Measurements from ENCODE around the gene ITIH3.
A peak's percentile ranks its signal among the peaks of the same experiment; 100 is the strongest.

The ITIH3 gene

GRCh38 chr3:52794612-52795099, at the start of gene ITIH3:
ITIH3 (plus strand) TSS chr3:52794796; CDS start chr3:52794804, 8 bp downstream.
- Mint-ChIP-seq H3K4me1 (ENCODE audit: low read depth) (no peaks in the 10 kb centered on the region), H3K27ac (no peak within 1 kb of the TSS), H3K4me3 (no peak within 1 kb of the TSS), H3K27me3 (peaks cover 1% of the 10 kb centered on the region), H3K9me3 (ENCODE audit: low read depth) (no peaks in the 10 kb centered on the region), H3K36me3 (no peaks in the 10 kb centered on the region)

- Mint-ChIP-seq H3K9me3 (ENCODE audit: low read depth) (no peaks in the 10 kb centered on the region), H3K4me1 (ENCODE audit: low read depth) (no peaks in the 10 kb centered on the region), H3K4me3 (no peak overlapping the region), H3K36me3 (peaks cover 14% of the 10 kb centered on the region), H3K27me3 (no peaks in the 10 kb centered on the region), H3K27ac (no peak overlapping the region)
These were observed 42.4 kb upstream of the ITIH3 start for GRCh38 chr3:52752045-52752660.

- Mint-ChIP-seq H3K4me3 (no peak overlapping the region), H3K27me3 (no peaks in the 10 kb centered on the region), H3K36me3 (peaks cover 8% of the 10 kb centered on the region), H3K27ac (no peak overlapping the region), H3K9me3 (ENCODE audit: low read depth) (no peaks in the 10 kb centered on the region), H3K4me1 (ENCODE audit: low read depth) (no peaks in the 10 kb centered on the region)
These were observed 40.2 kb upstream of the ITIH3 start for GRCh38 chr3:52754373-52754772.

GRCh38 chr3:52756141-52756540, 38.5 kb upstream of the ITIH3 start:
- no peak overlapping the region for H3K4me3 Mint-ChIP-seq
- peaks cover 12% of the 10 kb centered on the region for H3K36me3 Mint-ChIP-seq
- H3K27me3 Mint-ChIP-seq: no peaks in the 10 kb centered on the region
- H3K4me1 Mint-ChIP-seq (ENCODE audit: low read depth): no peaks in the 10 kb centered on the region
- H3K27ac Mint-ChIP-seq: no peak overlapping the region
- H3K9me3 Mint-ChIP-seq (ENCODE audit: low read depth): no peaks in the 10 kb centered on the region

- peaks cover 4% of the 10 kb centered on the region for H3K36me3 Mint-ChIP-seq
- H3K9me3 Mint-ChIP-seq (ENCODE audit: low read depth): no peaks in the 10 kb centered on the region
- H3K27ac Mint-ChIP-seq: peak overlapping the region; percentile 22
- no peaks in the 10 kb centered on the region for H3K27me3 Mint-ChIP-seq
- peaks cover under 1% of the 10 kb centered on the region for H3K4me1 Mint-ChIP-seq (ENCODE audit: low read depth)
- H3K4me3 Mint-ChIP-seq: no peak overlapping the region
These were observed 31.1 kb upstream of the ITIH3 start for GRCh38 chr3:52763466-52763865.

- no peaks in the 10 kb centered on the region for H3K36me3 Mint-ChIP-seq
These were observed 24.7 kb upstream of the ITIH3 start for GRCh38 chr3:52769786-52770455.

GRCh38 chr3:52770496-52771333, 23.9 kb upstream of the ITIH3 start, which contains the start of gene NEK4:
NEK4 (minus strand) TSS chr3:52770940; CDS start chr3:52770746, 194 bp downstream.
- H3K4me3 Mint-ChIP-seq: peak within 1 kb of the TSS; percentile 98
- H3K9me3 Mint-ChIP-seq (ENCODE audit: low read depth): no peaks in the 10 kb centered on the region
- no peaks in the 10 kb centered on the region for H3K36me3 Mint-ChIP-seq
- H3K27ac Mint-ChIP-seq: peak within 1 kb of the TSS; percentile 96
- no peaks in the 10 kb centered on the region for H3K27me3 Mint-ChIP-seq
- H3K4me1 Mint-ChIP-seq (ENCODE audit: low read depth): peaks cover 20% of the 10 kb centered on the region

More at GRCh38 chr3:52769786-52770455, 24.7 kb upstream of the ITIH3 start:
- H3K4me3 Mint-ChIP-seq: peak overlapping the region; percentile 98
- no peaks in the 10 kb centered on the region for H3K9me3 Mint-ChIP-seq (ENCODE audit: low read depth)
- H3K4me1 Mint-ChIP-seq (ENCODE audit: low read depth): peaks cover 20% of the 10 kb centered on the region
- H3K27me3 Mint-ChIP-seq: no peaks in the 10 kb centered on the region
- peak overlapping the region; percentile 85 for H3K27ac Mint-ChIP-seq

GRCh38 chr3:52771334-52771681, 23.3 kb upstream of the ITIH3 start:
- no peaks in the 10 kb centered on the region for H3K27me3 Mint-ChIP-seq
- H3K27ac Mint-ChIP-seq: peak overlapping the region; percentile 96
- peaks cover 20% of the 10 kb centered on the region for H3K4me1 Mint-ChIP-seq (ENCODE audit: low read depth)
- peak overlapping the region; percentile 98 for H3K4me3 Mint-ChIP-seq
- H3K9me3 Mint-ChIP-seq (ENCODE audit: low read depth): no peaks in the 10 kb centered on the region
- H3K36me3 Mint-ChIP-seq: no peaks in the 10 kb centered on the region

- Mint-ChIP-seq H3K4me1 (ENCODE audit: low read depth) (peaks cover 20% of the 10 kb centered on the region), H3K4me3 (peak overlapping the region; percentile 98), H3K27ac (peak overlapping the region; percentile 96), H3K27me3 (no peaks in the 10 kb centered on the region), H3K36me3 (no peaks in the 10 kb centered on the region), H3K9me3 (ENCODE audit: low read depth) (no peaks in the 10 kb centered on the region)
These were observed 22.9 kb upstream of the ITIH3 start for GRCh38 chr3:52771702-52772101.

GRCh38 chr3:52773361-52774065, 21.1 kb upstream of the ITIH3 start:
- Mint-ChIP-seq H3K4me1 (ENCODE audit: low read depth) (peaks cover 20% of the 10 kb centered on the region), H3K36me3 (no peaks in the 10 kb centered on the region), H3K27me3 (no peaks in the 10 kb centered on the region), H3K27ac (no peak overlapping the region), H3K9me3 (ENCODE audit: low read depth) (no peaks in the 10 kb centered on the region), H3K4me3 (no peak overlapping the region)

GRCh38 chr3:52774066-52774713, 20.4 kb upstream of the ITIH3 start:
- Mint-ChIP-seq H3K27ac (no peak overlapping the region), H3K4me1 (ENCODE audit: low read depth) (peaks cover 16% of the 10 kb centered on the region), H3K4me3 (no peak overlapping the region), H3K27me3 (no peaks in the 10 kb centered on the region), H3K9me3 (ENCODE audit: low read depth) (no peaks in the 10 kb centered on the region), H3K36me3 (no peaks in the 10 kb centered on the region)

- no peak overlapping the region for H3K27ac Mint-ChIP-seq
- H3K36me3 Mint-ChIP-seq: no peaks in the 10 kb centered on the region
- H3K4me1 Mint-ChIP-seq (ENCODE audit: low read depth): peaks cover 7% of the 10 kb centered on the region
- H3K9me3 Mint-ChIP-seq (ENCODE audit: low read depth): no peaks in the 10 kb centered on the region
- H3K27me3 Mint-ChIP-seq: no peaks in the 10 kb centered on the region
- no peak overlapping the region for H3K4me3 Mint-ChIP-seq
These were observed 19.4 kb upstream of the ITIH3 start for GRCh38 chr3:52774901-52775864.

- Mint-ChIP-seq H3K27ac (no peak overlapping the region), H3K4me1 (ENCODE audit: low read depth) (peaks cover 7% of the 10 kb centered on the region), H3K4me3 (no peak overlapping the region), H3K27me3 (no peaks in the 10 kb centered on the region), H3K9me3 (ENCODE audit: low read depth) (no peaks in the 10 kb centered on the region), H3K36me3 (no peaks in the 10 kb centered on the region)
These were observed 18.7 kb upstream of the ITIH3 start for GRCh38 chr3:52775877-52776276.

All from activated naive CD8-positive, alpha-beta T cell (primary cell).